Measurements from ENCODE around the gene KPNB1. TPM values are rescaled to one million over a fixed set of nuclear protein-coding genes. Genes with fewer than 3 reads are reported as not detected.

The KPNB1 gene
- polyA plus RNA-seq, 1 donor from 2014 or later = 117 TPM

GRCh38 chr17:47651704-47652103 lies 2.0 kb downstream of the KPNB1 start:
- Histone ChIP-seq H3K36me3 (ENCODE audit: insufficient read depth, low read length) (no peaks in the 10 kb centered on the region), H4K20me1 (ENCODE audit: insufficient read depth) (no peaks in the 10 kb centered on the region), H3K27ac (ENCODE audit: low read length) (no peak overlapping the region), H3K9me3 (ENCODE audit: low read length) (no peaks in the 10 kb centered on the region), H3K4me2 (ENCODE audit: low read length) (peak overlapping the region; percentile 90), H3F3A (ENCODE audit: insufficient read depth, low read length, poor library complexity, severe bottlenecking) (no peaks in the 10 kb centered on the region), H3K79me2 (replicated peaks; ENCODE audit: insufficient read depth, low read length) (peaks cover 53% of the 10 kb centered on the region), H3K4me3 (ENCODE audit: low read length) (peak overlapping the region; percentile 88), H3K27me3 (ENCODE audit: insufficient read depth, low read depth, low read length) (no peaks in the 10 kb centered on the region), H2AFZ (ENCODE audit: low read depth, low read length) (no peak overlapping the region), H3K9me2 (ENCODE audit: insufficient read depth, low read length) (no peaks in the 10 kb centered on the region), H3K9ac (ENCODE audit: low read length) (no peak overlapping the region)
- no peak for TF ChIP-seq RAD21 (conservative IDR thresholded peaks at IDR 0.05)
- TF ChIP-seq REST (IDR thresholded peaks at IDR 0.05; ENCODE audit: borderline replicate concordance) = no peak
- TF ChIP-seq TAF1 (IDR thresholded peaks at IDR 0.05; ENCODE audit: low read depth) = no peak
- TF ChIP-seq EZH2 (IDR thresholded peaks at IDR 0.05; ENCODE audit: borderline replicate concordance, insufficient read depth, low read length, poor library complexity, severe bottlenecking) = no peak
- TF ChIP-seq MXI1 (conservative IDR thresholded peaks at IDR 0.05; ENCODE audit: poor library complexity, severe bottlenecking) = no peak
- no peak for TF ChIP-seq SMC3 (conservative IDR thresholded peaks at IDR 0.05; ENCODE audit: poor library complexity)
- TF ChIP-seq POLR2AphosphoS5 (IDR thresholded peaks at IDR 0.05) = no peak
- no peak for TF ChIP-seq CTCF (IDR thresholded peaks at IDR 0.05; ENCODE audit: poor library complexity, severe bottlenecking)
- no peak for TF ChIP-seq EP300 (conservative IDR thresholded peaks at IDR 0.05; ENCODE audit: poor library complexity, severe bottlenecking)

GRCh38 chr17:47652570-47652969 lies 2.9 kb downstream of the KPNB1 start:
- H3F3A ChIP-seq (ENCODE audit: insufficient read depth, low read length, poor library complexity, severe bottlenecking) = no peaks in the 10 kb centered on the region
- H3K9me3 ChIP-seq (ENCODE audit: low read length) = no peaks in the 10 kb centered on the region
- H3K36me3 ChIP-seq (ENCODE audit: insufficient read depth, low read length) = peaks cover 5% of the 10 kb centered on the region
- H3K27ac ChIP-seq (ENCODE audit: low read length) = no peak overlapping the region
- TF ChIP-seq RAD21 (conservative IDR thresholded peaks at IDR 0.05) (no peak), REST (IDR thresholded peaks at IDR 0.05; ENCODE audit: borderline replicate concordance) (no peak), CTCF (IDR thresholded peaks at IDR 0.05; ENCODE audit: poor library complexity, severe bottlenecking) (no peak), EZH2 (IDR thresholded peaks at IDR 0.05; ENCODE audit: borderline replicate concordance, insufficient read depth, low read length, poor library complexity, severe bottlenecking) (no peak), TAF1 (IDR thresholded peaks at IDR 0.05; ENCODE audit: low read depth) (no peak), EP300 (conservative IDR thresholded peaks at IDR 0.05; ENCODE audit: poor library complexity, severe bottlenecking) (no peak), SMC3 (conservative IDR thresholded peaks at IDR 0.05; ENCODE audit: poor library complexity) (no peak), MXI1 (conservative IDR thresholded peaks at IDR 0.05; ENCODE audit: poor library complexity, severe bottlenecking) (no peak)
- H2AFZ ChIP-seq (ENCODE audit: low read depth, low read length) = no peak overlapping the region
- H3K4me3 ChIP-seq (ENCODE audit: low read length) = no peak overlapping the region
- peaks cover 53% of the 10 kb centered on the region for H3K79me2 ChIP-seq (replicated peaks; ENCODE audit: insufficient read depth, low read length)
- H3K9ac ChIP-seq (ENCODE audit: low read length) = no peak overlapping the region
- H3K4me2 ChIP-seq (ENCODE audit: low read length) = no peak overlapping the region
- no peaks in the 10 kb centered on the region for H3K27me3 ChIP-seq (ENCODE audit: insufficient read depth, low read depth, low read length)
- no peaks in the 10 kb centered on the region for H3K9me2 ChIP-seq (ENCODE audit: insufficient read depth, low read length)
- no peaks in the 10 kb centered on the region for H4K20me1 ChIP-seq (ENCODE audit: insufficient read depth)
